NCI-H1092 (cell line): Measurements from ENCODE around the gene CCDC138.
"Not testable (repeated sequence)": the region's sequence is repeated elsewhere in the genome, so short reads cannot be mapped to it uniquely, and the experiment has no call there.

Experiments
- DNase-seq: peaks from one replicate; lab custom pipeline; 2025; lab: John Stamatoyannopoulos, UW

The CCDC138 gene, protein sequence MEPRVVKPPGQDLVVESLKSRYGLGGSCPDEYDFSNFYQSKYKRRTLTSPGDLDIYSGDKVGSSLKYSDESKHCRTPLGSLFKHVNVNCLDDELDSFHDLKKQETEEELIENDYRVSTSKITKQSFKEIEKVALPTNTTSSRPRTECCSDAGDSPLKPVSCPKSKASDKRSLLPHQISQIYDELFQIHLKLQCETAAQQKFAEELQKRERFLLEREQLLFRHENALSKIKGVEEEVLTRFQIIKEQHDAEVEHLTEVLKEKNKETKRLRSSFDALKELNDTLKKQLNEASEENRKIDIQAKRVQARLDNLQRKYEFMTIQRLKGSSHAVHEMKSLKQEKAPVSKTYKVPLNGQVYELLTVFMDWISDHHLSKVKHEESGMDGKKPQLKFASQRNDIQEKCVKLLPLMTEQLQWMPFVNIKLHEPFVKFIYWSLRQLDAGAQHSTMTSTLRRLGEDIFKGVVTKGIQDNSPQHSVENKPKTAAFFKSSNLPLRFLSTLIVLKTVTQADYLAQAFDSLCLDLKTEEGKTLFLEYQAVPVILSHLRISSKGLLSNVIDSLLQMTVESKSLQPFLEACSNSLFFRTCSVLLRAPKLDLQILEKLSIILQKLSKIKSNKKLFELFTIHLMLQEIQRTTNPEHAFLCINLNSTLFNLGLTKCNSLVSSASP

DNA sequence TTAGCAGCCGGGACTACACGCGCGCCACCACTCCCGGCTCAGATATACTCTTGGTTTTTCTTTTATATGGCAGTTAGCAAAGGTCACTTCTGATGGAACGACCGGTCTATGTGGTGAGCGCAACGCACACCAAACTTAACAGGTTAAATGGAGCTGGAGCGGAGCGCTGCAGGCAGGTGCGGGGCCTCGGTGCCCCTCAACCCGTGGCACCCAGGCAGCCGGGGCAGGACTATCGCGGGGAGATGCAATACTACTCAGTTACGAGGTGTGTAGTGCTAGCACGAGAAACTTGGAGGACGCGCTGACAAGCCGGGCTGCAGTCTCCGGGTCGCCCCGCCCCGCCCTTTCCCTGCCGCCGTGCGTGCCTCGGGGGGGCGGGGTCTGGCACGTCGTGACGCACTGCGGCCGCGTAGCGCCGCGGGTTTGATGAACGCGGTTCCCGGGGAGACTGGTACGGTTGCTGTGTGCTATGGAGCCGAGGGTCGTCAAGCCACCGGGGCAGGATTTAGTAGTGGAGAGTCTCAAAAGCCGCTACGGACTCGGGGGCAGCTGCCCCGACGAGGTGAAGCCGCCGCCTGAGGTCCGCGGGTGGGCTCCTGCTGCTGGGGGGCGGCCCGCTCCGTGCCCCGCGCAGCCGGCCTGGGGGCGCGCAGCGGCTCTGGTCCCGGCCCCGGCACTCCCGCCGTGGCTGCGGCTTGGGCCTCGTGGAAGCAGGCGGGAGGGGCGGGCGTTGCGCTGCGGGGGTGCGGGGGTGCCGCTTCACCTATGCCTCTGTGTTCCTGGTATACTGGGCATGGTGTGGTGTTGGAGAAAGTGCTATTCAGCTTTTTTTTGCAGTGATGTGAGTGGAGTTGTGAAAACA lies at the start of gene CCDC138:
Gene CCDC138, plus strand, starts transcription at position 418 of the 862 bp plus-strand sequence. Its CDS starts 52 bp downstream, at position 470.
- peak; percentile 72 for DNase-seq

DNA sequence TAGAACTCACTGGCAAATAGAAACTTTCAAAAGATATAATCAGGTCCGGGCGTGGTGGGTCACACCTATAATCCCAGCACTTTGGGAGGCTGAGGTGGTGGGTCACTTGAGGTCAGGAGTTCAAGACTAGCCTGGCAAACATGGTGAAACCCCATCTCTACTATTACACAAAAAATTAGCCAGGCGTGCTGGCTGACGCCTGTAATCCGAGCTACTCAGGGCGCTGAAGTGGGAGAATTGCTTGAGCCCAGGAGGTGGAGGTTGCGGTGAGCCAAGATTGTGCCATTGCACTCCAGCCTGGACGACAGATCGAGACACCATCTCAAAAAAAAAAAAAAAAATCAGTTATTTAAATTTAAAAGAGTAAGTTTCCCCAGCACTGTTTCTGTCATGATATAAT lies 28.6 kb upstream of the CCDC138 start:
- not testable (repeated sequence) for DNase-seq

DNA sequence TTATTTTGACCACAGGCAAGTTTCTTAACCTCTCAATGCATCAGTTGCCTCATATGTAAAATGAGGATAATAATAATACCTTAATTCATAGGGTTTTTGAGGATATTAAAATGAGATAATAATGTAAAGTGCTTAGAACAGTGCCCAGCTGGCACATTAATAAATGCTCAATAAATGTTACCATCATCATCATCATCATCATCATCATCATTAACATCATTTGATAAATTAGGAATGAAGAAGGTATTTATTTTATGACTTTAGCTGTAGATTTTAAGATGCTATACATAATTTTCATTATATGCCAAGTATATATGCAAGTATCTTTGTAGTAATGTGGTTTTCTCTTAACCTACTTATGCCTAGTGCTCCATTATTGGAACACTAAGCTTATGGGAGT lies 24.0 kb upstream of the CCDC138 start:
- not testable (repeated sequence) for DNase-seq

DNA sequence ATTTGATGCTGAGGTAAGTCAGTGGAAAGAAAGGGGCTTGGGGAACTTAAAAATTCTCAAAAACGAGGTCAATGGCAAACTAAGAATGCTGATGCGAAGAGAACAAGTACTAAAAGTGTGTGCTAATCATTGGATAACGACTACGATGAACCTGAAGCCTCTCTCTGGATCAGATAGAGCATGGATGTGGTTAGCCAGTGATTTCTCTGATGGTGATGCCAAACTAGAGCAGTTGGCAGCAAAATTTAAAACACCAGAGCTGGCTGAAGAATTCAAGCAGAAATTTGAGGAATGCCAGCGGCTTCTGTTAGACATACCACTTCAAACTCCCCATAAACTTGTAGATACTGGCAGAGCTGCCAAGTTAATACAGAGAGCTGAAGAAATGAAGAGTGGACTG lies 19.9 kb upstream of the CCDC138 start:
- DNase-seq = not testable (repeated sequence)

DNA sequence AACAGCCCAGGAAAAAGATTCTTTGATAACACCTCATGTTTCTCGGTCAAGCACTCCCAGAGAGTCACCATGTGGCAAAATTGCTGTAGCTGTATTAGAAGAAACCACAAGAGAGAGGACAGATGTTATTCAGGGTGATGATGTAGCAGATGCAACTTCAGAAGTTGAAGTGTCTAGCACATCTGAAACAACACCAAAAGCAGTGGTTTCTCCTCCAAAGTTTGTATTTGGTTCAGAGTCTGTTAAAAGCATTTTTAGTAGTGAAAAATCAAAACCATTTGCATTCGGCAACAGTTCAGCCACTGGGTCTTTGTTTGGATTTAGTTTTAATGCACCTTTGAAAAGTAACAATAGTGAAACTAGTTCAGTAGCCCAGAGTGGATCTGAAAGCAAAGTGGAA lies 18.7 kb upstream of the CCDC138 start:
- not testable (repeated sequence) for DNase-seq

DNA sequence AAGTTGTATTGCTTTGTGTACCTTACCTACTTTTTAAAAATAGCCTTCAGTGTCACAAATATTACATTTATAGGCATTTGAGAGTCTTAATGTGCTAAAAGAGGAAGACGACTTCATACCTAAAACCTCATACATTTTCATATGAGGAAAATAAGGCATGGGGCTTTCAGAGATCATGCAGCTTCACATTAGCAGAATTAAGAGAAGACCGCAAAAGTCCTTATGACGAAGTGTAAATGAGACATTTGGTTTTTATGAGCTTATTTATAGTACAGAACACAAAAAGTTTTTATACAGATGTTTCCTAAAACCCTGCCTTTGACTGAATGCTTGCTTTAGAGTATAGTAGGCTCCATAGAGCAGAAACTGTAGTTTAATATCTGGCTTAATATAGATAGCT lies 10.1 kb upstream of the CCDC138 start:
- no peak for DNase-seq

- DNase-seq = no peak
Measured at GRCh38 chr2:108778857-108779256, 7.7 kb upstream of the CCDC138 start.

GRCh38 chr2:108786008-108786353 lies 590 bp upstream of the CCDC138 start:
- DNase-seq = no peak

DNA sequence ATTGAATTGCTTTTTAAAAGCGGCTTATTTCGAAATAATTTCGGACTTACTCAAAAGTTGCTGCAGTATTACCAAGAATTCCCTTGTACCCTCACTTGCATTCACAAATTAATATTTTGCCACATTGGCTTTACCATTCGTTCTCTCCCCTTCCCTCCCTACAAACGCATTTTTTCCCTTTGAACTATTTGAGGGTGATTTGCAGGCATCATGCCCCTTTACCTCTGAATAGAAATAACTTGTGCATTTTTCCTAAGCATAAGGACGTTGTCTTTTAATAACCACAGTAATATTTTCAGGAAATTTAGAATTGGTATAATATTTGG lies 608 bp downstream of the CCDC138 start:
- DNase-seq = no peak

DNA sequence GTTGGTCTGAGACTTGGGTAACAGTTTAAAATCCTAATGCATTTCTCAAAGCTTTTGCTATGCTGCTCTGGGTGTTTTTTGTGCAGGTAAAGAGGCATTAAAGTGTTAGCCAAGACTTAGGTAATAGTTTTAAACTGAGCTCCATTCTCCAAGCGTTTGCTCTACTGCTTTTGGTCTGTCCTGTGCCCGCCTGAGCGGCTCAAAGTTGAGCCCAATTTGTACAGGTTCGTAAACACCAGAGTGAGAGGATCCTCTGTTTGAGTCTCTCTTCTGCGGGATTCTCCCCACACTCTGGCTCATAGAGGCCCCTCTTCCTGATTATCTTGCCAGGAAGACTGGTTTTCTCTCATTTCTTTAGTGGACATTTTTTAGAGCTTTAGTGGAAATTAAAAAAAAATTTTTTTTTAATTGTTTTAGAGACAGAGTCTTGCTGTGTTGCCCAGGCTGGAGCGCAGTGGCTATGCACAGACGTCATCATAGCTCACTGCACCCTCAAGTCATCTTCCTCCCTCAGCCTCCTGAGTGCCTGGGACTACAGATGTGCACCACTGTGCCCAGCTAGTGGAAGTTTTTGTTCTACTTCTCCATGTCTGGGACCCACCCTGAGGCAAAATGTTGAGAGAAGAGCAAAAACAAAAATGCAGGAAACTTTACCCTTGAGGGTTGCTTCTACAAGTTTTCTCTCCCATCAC lies 16.6 kb downstream of the CCDC138 start:
- no peak for DNase-seq

GRCh38 chr2:108805032-108805431 lies 18.5 kb downstream of the CCDC138 start:
- no peak for DNase-seq

DNA sequence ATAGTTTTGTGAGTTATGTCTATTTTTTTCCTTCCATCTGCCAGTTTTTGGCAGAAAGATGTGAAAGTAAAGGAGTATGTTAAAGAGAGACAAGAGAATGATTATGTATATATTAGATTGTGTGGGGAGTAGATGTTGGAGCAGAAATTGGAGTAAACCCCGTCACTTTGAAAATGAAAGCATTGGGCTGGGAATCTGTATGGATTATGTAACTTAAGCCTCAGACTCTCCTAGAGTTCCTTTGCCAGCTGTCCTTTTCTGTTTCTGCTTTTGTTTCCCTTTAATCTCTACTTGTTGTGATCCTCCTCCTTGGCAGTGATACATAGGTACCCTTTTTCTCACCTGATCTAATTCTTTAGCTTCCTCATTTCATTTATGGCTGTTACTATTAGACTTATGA lies 19.2 kb downstream of the CCDC138 start:
- no peak for DNase-seq

DNA sequence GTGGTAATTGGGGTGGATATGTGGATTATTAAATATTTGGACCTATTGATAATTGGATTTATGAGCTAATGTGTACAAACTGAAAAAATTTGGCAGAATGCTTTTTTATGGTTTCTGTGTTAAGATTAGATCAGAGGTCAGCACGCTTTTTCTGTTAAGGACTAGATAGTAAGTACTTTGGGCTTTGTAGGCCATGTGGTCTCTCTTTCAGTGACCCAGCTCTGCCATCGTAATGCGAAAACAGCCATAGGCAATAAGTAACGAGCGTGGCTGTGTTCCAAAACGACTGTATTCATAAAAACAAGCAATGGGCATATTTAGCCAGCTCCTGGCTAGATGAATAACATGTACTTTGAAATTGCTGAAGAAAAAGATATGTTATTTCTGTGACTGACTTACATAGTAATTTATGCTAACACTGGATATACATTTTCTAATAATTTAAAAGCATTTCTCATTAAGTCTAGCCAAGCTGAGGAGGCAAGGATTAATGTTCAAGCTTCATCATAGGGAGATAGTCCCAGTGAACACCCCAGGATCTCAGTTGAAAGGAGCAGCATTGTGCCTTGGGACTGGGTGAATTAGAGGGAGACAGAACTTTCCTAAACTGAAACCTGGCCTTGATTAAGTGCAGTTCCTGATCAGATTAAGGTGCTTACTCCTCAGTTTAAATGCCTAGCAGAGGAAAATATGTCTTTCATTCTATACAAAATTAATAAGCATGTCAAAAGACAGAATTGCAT lies 20.0 kb downstream of the CCDC138 start:
- no peak for DNase-seq

DNA sequence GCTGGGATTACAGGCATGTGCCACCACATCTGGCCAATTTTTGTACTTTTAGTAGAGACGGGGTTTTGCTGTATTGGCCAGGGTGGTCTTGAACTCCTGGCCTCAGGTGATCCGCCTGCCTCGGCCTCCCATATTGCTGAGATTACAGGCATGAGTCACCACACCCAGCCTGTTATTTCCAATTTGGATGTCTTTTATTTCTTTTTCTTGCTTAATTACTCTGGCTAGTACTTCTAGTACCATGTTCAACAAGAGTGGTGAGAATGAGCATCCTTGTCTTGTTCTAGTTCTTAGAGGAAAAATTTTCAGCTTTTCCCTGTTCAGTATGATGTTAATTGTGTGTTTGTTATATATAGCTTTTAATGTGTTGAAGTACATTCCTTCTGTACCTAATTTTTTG lies 23.4 kb downstream of the CCDC138 start:
- no peak for DNase-seq

GRCh38 chr2:108810993-108811957 lies 24.7 kb downstream of the CCDC138 start:
- no peak for DNase-seq

GRCh38 chr2:108813732-108814131 lies 27.2 kb downstream of the CCDC138 start:
- DNase-seq = no peak

- DNase-seq = no peak
Measured at GRCh38 chr2:108820482-108820881, 33.9 kb downstream of the CCDC138 start.

DNA sequence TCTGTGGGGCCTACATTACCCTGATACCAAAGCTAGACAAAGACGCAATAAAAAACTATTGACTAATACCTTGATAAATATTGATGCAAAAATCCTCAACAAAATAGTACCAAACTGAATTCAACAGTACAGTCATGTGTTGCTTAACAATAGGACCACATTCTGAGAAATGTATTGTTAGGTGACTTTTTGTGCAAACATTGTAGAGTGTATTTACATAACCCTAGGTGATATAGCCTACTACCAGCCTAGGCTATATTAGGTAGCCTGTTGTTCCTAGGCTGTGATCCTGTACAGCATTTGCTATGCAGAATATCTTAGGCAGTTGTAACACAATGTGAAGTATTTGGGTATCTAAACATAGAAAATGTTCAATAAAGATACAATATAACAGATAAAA lies 36.7 kb downstream of the CCDC138 start:
- no peak for DNase-seq

DNA sequence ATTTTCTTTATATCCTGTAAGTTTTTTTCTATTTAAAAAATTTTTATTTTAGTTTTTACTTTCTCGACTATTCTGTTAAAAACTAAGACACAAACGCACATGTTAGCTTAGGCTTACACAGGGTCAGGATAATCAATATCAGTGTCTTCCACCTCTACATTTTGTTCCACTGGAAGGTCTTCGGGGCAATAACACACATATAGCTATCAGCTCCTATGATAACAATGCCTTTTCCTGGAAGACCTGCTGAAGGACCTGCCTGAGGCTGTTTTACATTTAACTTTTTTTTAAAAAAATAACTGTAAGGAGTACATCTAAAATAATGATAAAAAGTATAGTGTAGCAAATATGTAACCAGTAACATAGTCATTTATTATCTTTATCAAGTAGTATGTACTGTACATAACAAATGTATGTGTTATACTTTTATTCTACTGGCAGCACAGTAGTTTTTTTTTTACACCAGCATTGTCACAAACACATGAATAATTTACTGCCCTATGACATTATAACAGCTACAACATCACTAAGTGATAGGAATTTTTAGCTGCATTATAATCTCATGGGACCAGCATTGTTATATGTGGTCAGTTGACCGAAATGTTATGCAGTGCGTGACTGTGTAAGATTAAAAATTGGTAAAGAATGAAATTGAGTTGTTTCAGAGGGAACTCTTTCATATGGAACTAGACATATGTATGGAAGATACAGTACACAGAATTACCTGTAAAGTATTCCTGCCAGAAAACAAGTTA lies 37.9 kb downstream of the CCDC138 start:
- DNase-seq = no peak

DNA sequence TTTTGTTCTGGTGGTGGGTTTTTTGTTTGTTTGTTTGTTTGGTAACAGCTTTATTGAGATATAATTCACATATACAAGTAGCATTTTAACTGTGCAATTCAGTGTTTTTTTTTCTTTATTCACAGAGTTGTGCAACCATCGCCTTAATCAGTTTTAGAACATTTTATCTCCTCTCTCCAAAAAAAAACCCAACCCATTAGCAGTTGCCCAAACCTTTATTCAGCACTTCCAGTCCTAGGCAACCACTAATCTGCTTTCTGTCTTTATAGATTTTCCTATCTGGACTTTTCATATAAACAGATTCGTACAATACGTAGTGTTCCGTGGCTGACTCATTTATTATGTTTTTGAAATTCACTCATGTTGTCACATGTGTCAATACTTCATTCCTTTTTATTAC lies 38.7 kb downstream of the CCDC138 start:
- DNase-seq = no peak
